COR-L47 (cell line): Measurements from ENCODE around the gene BZW1.

Experiments used
- DNase-seq: peaks from one replicate; lab custom pipeline; 2025; lab: John Stamatoyannopoulos, UW

The BZW1 gene

GRCh38 chr2:200811333-200812121, at the start of gene BZW1:
Gene BZW1 (plus strand): TSS chr2:200811910. CDS start chr2:200813218, 1,308 bp downstream.
- DNase-seq: peak; percentile 96

- no peak for DNase-seq
These were observed 49.6 kb upstream of the BZW1 start for GRCh38 chr2:200762127-200762526.

- no peak for DNase-seq
These were observed 48.3 kb upstream of the BZW1 start for GRCh38 chr2:200763422-200763821.

GRCh38 chr2:200765139-200765951, 46.4 kb upstream of the BZW1 start:
- DNase-seq: no peak

GRCh38 chr2:200765995-200766660, 45.6 kb upstream of the BZW1 start:
- DNase-seq: no peak

- DNase-seq: no peak
These were observed 44.4 kb upstream of the BZW1 start for GRCh38 chr2:200767111-200767885.

- no peak for DNase-seq
These were observed 40.9 kb upstream of the BZW1 start for GRCh38 chr2:200770847-200771246.

- DNase-seq: no peak
These were observed 39.1 kb upstream of the BZW1 start for GRCh38 chr2:200772620-200773019.

- no peak for DNase-seq
These were observed 38.6 kb upstream of the BZW1 start for GRCh38 chr2:200773083-200773482.

- DNase-seq: no peak
These were observed 36.8 kb upstream of the BZW1 start for GRCh38 chr2:200774920-200775319.

- DNase-seq: no peak
These were observed 34.4 kb upstream of the BZW1 start for GRCh38 chr2:200777275-200777674.

GRCh38 chr2:200778038-200778437, 33.7 kb upstream of the BZW1 start:
- no peak for DNase-seq

GRCh38 chr2:200779214-200779613, 32.5 kb upstream of the BZW1 start:
- no peak for DNase-seq

GRCh38 chr2:200781616-200782015, 30.1 kb upstream of the BZW1 start:
- DNase-seq: no peak

- no peak for DNase-seq
These were observed 29.5 kb upstream of the BZW1 start for GRCh38 chr2:200782251-200782650.

GRCh38 chr2:200784215-200784614, 27.5 kb upstream of the BZW1 start:
- DNase-seq: no peak

GRCh38 chr2:200786423-200786822, 25.3 kb upstream of the BZW1 start:
- no peak for DNase-seq

- DNase-seq: no peak
These were observed 24.9 kb upstream of the BZW1 start for GRCh38 chr2:200786826-200787225.

- no peak for DNase-seq
These were observed 24.2 kb upstream of the BZW1 start for GRCh38 chr2:200787351-200788120.

GRCh38 chr2:200788121-200788718, 23.5 kb upstream of the BZW1 start:
- no peak for DNase-seq

GRCh38 chr2:200790185-200790584, 21.5 kb upstream of the BZW1 start:
- DNase-seq: no peak
